Esophagus squamous epithelium (tissue), 5 donors: ENCODE measurements around the gene NKAP. TPM values are rescaled to one million over a fixed set of nuclear protein-coding genes. Genes with fewer than 3 reads are reported as not detected.

Source experiments
- DNase-seq: peaks from one replicate; lab custom pipeline; 2025; lab: John Stamatoyannopoulos, UW
- H3K27ac ChIP-seq, 4 donors: fragments of 200-600 bp; sonication (generic); one replicate each; pipeline ENCODE4 v1.5.1; 2016 to 2019; ENCODE audit warnings: mild to moderate bottlenecking in 1 of 4
- H3K27me3 ChIP-seq, 4 donors: fragments of 200-600 bp; sonication (generic); 1 replicate in 3 of 4; 2 replicates in 1 of 4; pipeline versions ENCODE4 v1.5.1 to v1.6.0; 2017 to 2021; ENCODE audit warnings: antibody characterized with exemption in 1 of 4
- H3K36me3 ChIP-seq, 3 donors: fragments of 200-600 bp; sonication (generic); one replicate each; pipeline ENCODE4 v1.5.1; 2016 to 2019
- H3K4me1 ChIP-seq, 3 donors: fragments of 200-600 bp; sonication (generic); one replicate each; pipeline ENCODE4 v1.5.1; 2017 to 2019
- H3K4me3 ChIP-seq, 4 donors: fragments of 200-600 bp; sonication (generic); 1 replicate in 3 of 4; 2 replicates in 1 of 4; pipeline ENCODE4 v1.5.1; 2016 to 2019; ENCODE audit warnings: mild to moderate bottlenecking in 2 of 4, moderate library complexity in 1 of 4
- H3K9me3 ChIP-seq, 3 donors: fragments of 200-600 bp; sonication (generic); one replicate each; pipeline ENCODE4 v1.5.1; 2016 to 2019
- POLR2A ChIP-seq, 4 donors: fragments of 450-650 bp; IDR thresholded peaks; one replicate each; pipeline ENCODE4 v1.6.1; 2017; ENCODE audit warnings: antibody characterized with exemption in 4 of 4, mild to moderate bottlenecking in 4 of 4, moderate library complexity in 3 of 4
- WGBS, 2 donors: methylation state at CpG; one replicate each; pipeline ENCODE4 v1.1.5; 2018; 5-methylcytosine and 5-hydroxymethylcytosine counted together
- intact Hi-C: fragments of 100-400 bp; cut with DNase I; formaldehyde crosslinking; loops from one replicate; pipeline ENCODE4 v1.15.0; 2022
- total RNA-seq, 4 donors: library from RNA; depleted of rRNA; stranded (reverse); fragments of >200 nt; gene quantifications; one replicate each; pipeline ENCODE4 v1.1.0, GENCODE V29; 2016
- TF ChIP-seq, protein P1 (sequence below), 6 experiments: fragments of 450-650 bp in 4 of 6; fragments of 200-600 bp in 2 of 6; sonication (generic) in 2 of 6; IDR thresholded peaks; one replicate each; pipeline ENCODE4 v1.5.1; 2016 to 2019; ENCODE audit warnings: antibody characterized with exemption in 6 of 6, mild to moderate bottlenecking in 4 of 6, moderate library complexity in 4 of 6
- donor health status: DM: yes; HTN: yes; CAD: no.

Gene NKAP
- total RNA-seq, 4 donors from 2014 or later = 2.2 to 5.0 (median 2.6) TPM

DNA sequence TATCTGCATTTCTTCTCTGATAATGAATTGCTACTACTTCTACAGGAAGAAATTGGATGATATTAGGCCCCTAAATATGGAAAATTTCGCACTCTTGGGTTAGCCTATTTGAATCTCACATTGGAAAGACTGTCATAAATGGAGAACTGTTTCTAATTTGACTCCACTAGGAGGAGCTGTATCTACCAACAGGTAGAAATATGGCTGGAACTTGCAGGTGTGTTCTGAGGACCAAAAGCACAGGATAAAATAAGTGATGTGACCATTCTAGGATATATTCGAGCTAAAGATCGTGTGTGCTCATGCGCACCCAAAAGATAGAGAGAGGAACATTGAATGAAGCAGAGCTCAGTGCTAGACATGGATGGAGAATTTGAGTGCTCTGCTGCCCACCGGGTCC lies 4.8 kb upstream of the NKAP start:
- TF ChIP-seq POLR2A (IDR thresholded peaks at IDR 0.05) = no peak
- TF ChIP-seq, protein P1, sequence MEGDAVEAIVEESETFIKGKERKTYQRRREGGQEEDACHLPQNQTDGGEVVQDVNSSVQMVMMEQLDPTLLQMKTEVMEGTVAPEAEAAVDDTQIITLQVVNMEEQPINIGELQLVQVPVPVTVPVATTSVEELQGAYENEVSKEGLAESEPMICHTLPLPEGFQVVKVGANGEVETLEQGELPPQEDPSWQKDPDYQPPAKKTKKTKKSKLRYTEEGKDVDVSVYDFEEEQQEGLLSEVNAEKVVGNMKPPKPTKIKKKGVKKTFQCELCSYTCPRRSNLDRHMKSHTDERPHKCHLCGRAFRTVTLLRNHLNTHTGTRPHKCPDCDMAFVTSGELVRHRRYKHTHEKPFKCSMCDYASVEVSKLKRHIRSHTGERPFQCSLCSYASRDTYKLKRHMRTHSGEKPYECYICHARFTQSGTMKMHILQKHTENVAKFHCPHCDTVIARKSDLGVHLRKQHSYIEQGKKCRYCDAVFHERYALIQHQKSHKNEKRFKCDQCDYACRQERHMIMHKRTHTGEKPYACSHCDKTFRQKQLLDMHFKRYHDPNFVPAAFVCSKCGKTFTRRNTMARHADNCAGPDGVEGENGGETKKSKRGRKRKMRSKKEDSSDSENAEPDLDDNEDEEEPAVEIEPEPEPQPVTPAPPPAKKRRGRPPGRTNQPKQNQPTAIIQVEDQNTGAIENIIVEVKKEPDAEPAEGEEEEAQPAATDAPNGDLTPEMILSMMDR (IDR thresholded peaks at IDR 0.05) = peak in 1 of 6 experiments; percentile 11
- Histone ChIP-seq H3K36me3 (no peaks in the 10 kb centered on the region), H3K27ac (no peak overlapping the region), H3K4me1 (peaks cover 0 to 3% (median 0%) of the 10 kb centered on the region in 3 donors), H3K4me3 (no peak overlapping the region), H3K9me3 (no peaks in the 10 kb centered on the region), H3K27me3 (no peaks in the 10 kb centered on the region)
- intact Hi-C loops = no loop called here
- no peak for DNase-seq
- WGBS, 2 donors = 80 to 81% methylated on average over 4 to 5 of the region's 5 CpGs

DNA sequence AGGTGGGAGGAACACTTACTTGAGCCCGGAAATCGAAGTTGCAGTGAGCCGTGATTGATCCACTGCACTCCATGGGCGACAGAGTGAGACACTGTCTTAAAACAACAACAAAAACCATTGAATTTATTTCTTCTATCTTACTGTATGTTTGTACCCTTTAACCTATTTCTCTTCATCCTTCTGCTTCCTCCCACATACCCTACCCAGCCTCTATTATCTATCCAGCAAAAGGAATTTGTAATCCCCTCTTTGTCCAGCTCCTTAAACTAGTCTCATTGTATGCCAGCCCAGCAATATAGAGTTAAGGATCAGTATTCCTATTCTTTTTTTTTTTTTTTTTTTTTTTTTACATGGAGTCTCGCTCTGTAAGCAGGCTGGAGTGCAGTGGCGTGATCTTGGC lies 1.9 kb upstream of the NKAP start:
- Histone ChIP-seq H3K27ac (no peak overlapping the region), H3K9me3 (no peaks in the 10 kb centered on the region), H3K27me3 (no peaks in the 10 kb centered on the region), H3K4me3 (no peak overlapping the region), H3K36me3 (no peaks in the 10 kb centered on the region), H3K4me1 (peaks cover 3 to 19% (median 8%) of the 10 kb centered on the region in 3 donors)
- TF ChIP-seq, protein P1 (IDR thresholded peaks at IDR 0.05) = no peak
- TF ChIP-seq POLR2A (IDR thresholded peaks at IDR 0.05) = no peak
- intact Hi-C loops = no loop called here
- 57 to 100% methylated on average over 3 to 6 of the region's 6 CpGs for WGBS, 2 donors
- DNase-seq = no peak

DNA sequence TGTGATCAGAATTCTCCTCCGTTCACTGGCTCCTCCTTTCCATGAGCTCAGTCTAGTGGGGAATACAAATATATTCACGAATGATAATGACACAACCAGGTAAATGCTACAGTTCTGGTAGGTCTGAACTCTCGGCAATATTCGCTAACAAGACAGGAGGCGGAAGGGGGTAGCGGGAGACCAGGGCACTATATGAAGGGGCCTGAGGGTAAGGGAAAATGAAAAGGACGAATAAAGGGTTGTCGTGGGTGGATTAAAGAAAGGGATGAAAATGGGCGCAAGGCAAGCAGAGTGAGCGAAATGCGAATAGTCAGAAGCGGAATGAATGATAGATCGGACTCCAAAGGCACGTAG lies 743 bp downstream of the NKAP start:
- Histone ChIP-seq H3K4me3 (peak overlapping the region; percentile 65 to 85 (median 76)), H3K27ac (peak overlapping the region; percentile 86 to 94 (median 92)), H3K36me3 (peaks cover 0 to 4% (median 0%) of the 10 kb centered on the region in 3 donors), H3K9me3 (no peaks in the 10 kb centered on the region), H3K4me1 (peaks cover 3 to 19% (median 8%) of the 10 kb centered on the region in 3 donors), H3K27me3 (no peaks in the 10 kb centered on the region)
- WGBS, 2 donors = 0 to 25% methylated on average over 14 of the region's 14 CpGs
- TF ChIP-seq, protein P1 (IDR thresholded peaks at IDR 0.05) = no peak
- intact Hi-C loops = no loop called here
- DNase-seq = no peak

DNA sequence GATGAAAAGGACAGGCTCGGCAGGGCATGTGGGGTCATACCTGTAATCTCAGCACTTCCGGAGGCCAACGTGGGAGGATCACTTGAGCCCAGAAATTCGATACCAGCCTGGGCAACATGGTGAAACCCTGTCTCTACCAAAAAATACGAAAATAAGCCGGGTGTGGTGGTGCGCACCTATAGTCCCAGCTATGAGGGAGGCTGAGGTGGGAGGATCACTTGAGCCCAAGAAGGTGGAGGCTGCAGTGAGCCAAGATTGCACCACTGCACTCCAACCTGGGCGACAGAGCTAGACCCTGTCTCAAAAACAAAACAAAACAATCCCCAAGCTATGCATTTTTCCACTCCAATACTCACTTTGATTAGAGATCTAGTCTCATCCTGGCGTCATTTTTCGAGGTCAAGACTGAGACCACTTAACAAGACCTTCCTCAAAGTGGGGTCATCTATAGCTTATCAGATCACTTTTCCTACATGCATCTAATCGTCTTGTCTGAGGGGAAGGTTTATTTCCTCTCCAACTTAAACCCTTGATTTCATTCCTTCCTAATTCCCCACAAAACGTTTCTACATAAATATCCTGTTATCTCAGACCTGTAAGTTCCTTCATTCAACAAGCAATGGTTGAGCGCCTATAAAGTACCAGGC lies 1.3 kb downstream of the NKAP start:
- no peak for DNase-seq
- WGBS, 2 donors = 47 to 60% methylated on average over 12 to 13 of the region's 13 CpGs
- H3K9me3 ChIP-seq = no peaks in the 10 kb centered on the region
- no peaks in the 10 kb centered on the region for H3K27me3 ChIP-seq
- H3K27ac ChIP-seq = peak overlapping the region in 3 of 4 donors; percentile 86 to 92 (median 92)
- peak overlapping the region; percentile 65 to 85 (median 76) for H3K4me3 ChIP-seq
- H3K36me3 ChIP-seq = peaks cover 0 to 9% (median 0%) of the 10 kb centered on the region in 3 donors
- TF ChIP-seq, protein P1 (IDR thresholded peaks at IDR 0.05) = no peak
- TF ChIP-seq POLR2A (IDR thresholded peaks at IDR 0.05) = no peak
- intact Hi-C loops = no loop called here
- H3K4me1 ChIP-seq = peaks cover 3 to 19% (median 8%) of the 10 kb centered on the region in 3 donors

DNA sequence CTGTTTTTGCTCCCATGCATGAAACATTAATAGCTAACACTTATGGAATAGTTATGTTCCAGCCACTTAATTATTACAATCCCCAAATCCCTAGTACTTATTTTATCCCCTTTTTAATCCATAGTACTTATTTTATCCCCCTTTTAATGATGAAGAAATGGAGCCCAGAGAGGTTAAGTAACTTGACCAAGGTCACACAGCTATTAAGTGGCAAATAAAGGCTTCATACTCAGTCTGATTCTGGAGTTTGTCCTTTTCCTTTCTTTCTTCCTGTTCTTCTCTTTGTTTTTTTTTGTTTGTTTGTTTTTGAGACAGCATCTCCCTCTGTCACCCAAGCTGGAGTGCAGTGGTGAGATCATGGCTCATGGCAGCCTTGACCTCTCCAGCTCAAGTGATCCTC lies 2.2 kb downstream of the NKAP start:
- DNase-seq = no peak
- H3K27ac ChIP-seq = no peak overlapping the region
- no peak overlapping the region for H3K4me3 ChIP-seq
- peaks cover 3 to 19% (median 8%) of the 10 kb centered on the region in 3 donors for H3K4me1 ChIP-seq
- H3K36me3 ChIP-seq = peaks cover 0 to 18% (median 0%) of the 10 kb centered on the region in 3 donors
- intact Hi-C loops = no loop called here
- H3K9me3 ChIP-seq = no peaks in the 10 kb centered on the region
- H3K27me3 ChIP-seq = no peaks in the 10 kb centered on the region
- TF ChIP-seq, protein P1 (IDR thresholded peaks at IDR 0.05) = no peak
- no peak for TF ChIP-seq POLR2A (IDR thresholded peaks at IDR 0.05)
